ENCODE data around the gene KLC3.

DNA sequence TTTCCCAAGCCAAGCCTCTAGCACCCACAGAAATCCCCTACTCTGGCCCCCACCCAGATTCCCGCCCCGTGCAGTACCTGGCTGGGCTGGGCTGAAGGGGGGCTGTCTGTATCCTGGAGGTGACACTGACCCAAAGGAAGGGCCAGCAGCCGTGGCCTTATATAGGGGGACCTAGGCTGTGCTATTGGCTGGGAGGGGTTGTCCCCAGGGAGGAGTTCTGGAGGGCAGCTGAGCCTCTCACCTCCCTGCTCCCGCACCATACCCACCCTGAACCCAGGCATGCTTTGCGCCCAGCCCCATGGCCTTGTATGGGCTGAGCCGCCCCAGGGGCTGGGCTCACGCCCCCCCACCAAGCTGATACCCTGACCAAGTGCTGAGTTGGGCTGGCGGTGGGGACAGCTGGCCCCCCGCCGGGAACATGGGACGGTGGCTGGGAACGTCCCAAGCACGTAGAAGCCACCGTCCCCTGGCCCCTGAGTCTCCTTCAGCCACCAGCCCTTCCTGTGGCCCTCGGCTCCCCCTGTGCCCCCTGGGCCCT is 17.7 kb upstream of the KLC3 start, which contains the start of gene CKM:
- TF ChIP-seq POLR2A (IDR thresholded peaks at IDR 0.05; ENCODE audit: low read length), result no peak
- no peak for TF ChIP-seq GATA1 (IDR thresholded peaks at IDR 0.05; ENCODE audit: low read depth, low read length)

All from erythroblast (primary cell).